ENCODE data around the gene RNF4.

RNF4 gene

DNA sequence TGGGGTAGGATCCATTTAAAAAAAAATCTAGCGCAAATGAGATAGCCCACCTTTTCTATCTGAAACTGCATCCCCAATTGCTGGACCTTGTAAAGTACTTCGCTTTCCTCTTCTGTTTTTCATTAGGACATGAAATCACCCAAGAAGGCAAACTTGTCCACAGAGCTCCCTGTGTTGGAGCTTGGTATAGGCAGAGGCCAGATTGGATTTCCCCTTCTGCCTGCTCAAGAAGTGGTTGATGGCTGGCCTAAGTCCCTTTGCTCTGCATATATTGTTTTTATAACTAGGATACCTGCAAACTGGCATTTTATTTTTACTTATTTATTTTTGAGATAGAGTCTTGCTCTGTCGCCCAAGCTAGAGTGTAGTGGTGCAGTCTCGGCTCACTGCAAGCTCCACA lies 28.4 kb downstream of the RNF4 start:
- 100% methylated on average over 2 of the region's 4 CpGs for WGBS (ENCODE audit: insufficient coverage)
- peaks cover 30 to 80% (median 62%) of the 10 kb centered on the region in 4 experiments for H3K36me3 ChIP-seq (ENCODE audit: control insufficient read depth in 4 of 4, insufficient read depth in 4 of 4, low read length in 3 of 4)
- H3K27ac ChIP-seq (ENCODE audit: insufficient read depth in 1 of 2, low read depth in 1 of 2, low read length in 2 of 2, poor library complexity in 1 of 2, severe bottlenecking in 2 of 2), result no peak overlapping the region
- H3K9me3 ChIP-seq (ENCODE audit: control extremely low read depth in 1 of 5, control insufficient read depth in 4 of 5, insufficient read depth in 2 of 5, low read depth in 1 of 5, low read length in 4 of 5), result no peaks in the 10 kb centered on the region
- no peak for DNase-seq
- POLR2A ChIA-PET, result no interaction called here
- H3K4me1 ChIP-seq (ENCODE audit: control extremely low read depth in 1 of 4, control insufficient read depth in 4 of 4, insufficient read depth in 4 of 4, low read length in 3 of 4), result no peaks in the 10 kb centered on the region
- H3K27me3 ChIP-seq (replicated peaks in 2 of 5; ENCODE audit: control insufficient read depth in 4 of 5, insufficient read depth in 5 of 5, low read length in 4 of 5), result no peaks in the 10 kb centered on the region
- H3K4me3 ChIP-seq (ENCODE audit: control insufficient read depth in 1 of 7, extremely low read depth in 1 of 7, insufficient read depth in 4 of 7, low read depth in 2 of 7, low read length in 6 of 7), result no peak overlapping the region
- CTCF ChIA-PET, result interaction anchor here (0.6 to 2.4 kb wide), 4 partner anchors 8 to 55 kb away, joined by 3 to 7 read pairs (median 3); no protein-coding TSS in a partner anchor

DNA sequence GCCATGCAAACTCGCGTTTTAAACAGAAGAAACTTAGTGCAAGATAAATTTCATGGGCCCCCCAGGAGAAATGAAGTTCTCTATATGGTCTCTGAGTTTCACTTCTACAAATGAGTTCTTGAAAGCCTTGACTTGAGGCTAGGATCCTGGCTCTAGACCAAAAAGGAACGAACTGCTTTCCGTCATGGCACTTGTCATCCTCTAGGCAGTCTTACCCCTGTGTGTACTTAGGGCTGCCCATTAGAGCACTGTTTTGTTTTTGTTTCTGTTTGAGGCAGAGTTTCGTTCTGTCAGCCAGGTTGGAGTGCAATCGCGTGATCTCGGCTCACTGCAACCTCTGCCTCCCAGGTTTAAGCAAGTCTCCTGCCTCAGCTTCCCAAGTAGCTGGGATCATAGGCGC lies 29.0 kb downstream of the RNF4 start:
- POLR2A ChIA-PET, result no interaction called here
- H3K27me3 ChIP-seq (replicated peaks in 2 of 5; ENCODE audit: control insufficient read depth in 4 of 5, insufficient read depth in 5 of 5, low read length in 4 of 5), result no peaks in the 10 kb centered on the region
- CTCF ChIA-PET, result interaction anchor here (1.3 kb wide), 1 partner anchor 55 kb away, joined by 3 read pairs; no protein-coding TSS in a partner anchor

DNA sequence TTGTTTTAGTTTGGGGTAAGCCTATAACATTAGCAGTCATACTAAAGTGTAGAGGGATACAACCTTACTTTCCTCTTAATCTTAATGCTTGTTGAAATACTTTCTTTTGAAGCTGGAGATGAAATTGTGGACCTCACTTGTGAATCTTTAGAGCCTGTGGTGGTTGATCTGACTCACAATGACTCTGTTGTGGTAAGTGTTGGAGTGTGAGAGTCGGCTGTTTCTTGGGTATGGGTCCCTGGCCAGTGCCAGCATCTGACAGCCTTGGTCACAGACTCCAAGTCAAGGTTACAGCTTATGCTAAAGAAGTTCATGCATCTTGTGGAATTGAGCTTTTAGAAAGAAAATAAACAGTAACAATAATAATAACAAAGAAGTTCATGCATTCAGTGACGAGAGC lies 31.6 kb downstream of the RNF4 start:
- Histone ChIP-seq H3K27me3 (replicated peaks in 2 of 5; ENCODE audit: control insufficient read depth in 4 of 5, insufficient read depth in 5 of 5, low read length in 4 of 5) (no peaks in the 10 kb centered on the region), H3K9me3 (ENCODE audit: control extremely low read depth in 1 of 5, control insufficient read depth in 4 of 5, insufficient read depth in 2 of 5, low read depth in 1 of 5, low read length in 4 of 5) (no peaks in the 10 kb centered on the region), H3K27ac (ENCODE audit: insufficient read depth in 1 of 2, low read depth in 1 of 2, low read length in 2 of 2, poor library complexity in 1 of 2, severe bottlenecking in 2 of 2) (no peak overlapping the region), H3K36me3 (ENCODE audit: control insufficient read depth in 4 of 4, insufficient read depth in 4 of 4, low read length in 3 of 4) (peaks cover 26 to 71% (median 52%) of the 10 kb centered on the region in 4 experiments), H3K4me1 (ENCODE audit: control extremely low read depth in 1 of 4, control insufficient read depth in 4 of 4, insufficient read depth in 4 of 4, low read length in 3 of 4) (no peaks in the 10 kb centered on the region), H3K4me3 (ENCODE audit: control insufficient read depth in 1 of 7, extremely low read depth in 1 of 7, insufficient read depth in 4 of 7, low read depth in 2 of 7, low read length in 6 of 7) (no peak overlapping the region)
- WGBS (ENCODE audit: insufficient coverage), result 80% methylated on average over 1 of the region's 2 CpGs
- no peak for DNase-seq
- CTCF ChIA-PET, result no interaction called here
- POLR2A ChIA-PET, result no interaction called here

More for the DNA sequence above, 29.0 kb downstream of the RNF4 start:
- no peak for DNase-seq
- Histone ChIP-seq H3K27ac (ENCODE audit: insufficient read depth in 1 of 2, low read depth in 1 of 2, low read length in 2 of 2, poor library complexity in 1 of 2, severe bottlenecking in 2 of 2) (no peak overlapping the region), H3K36me3 (ENCODE audit: control insufficient read depth in 4 of 4, insufficient read depth in 4 of 4, low read length in 3 of 4) (peaks cover 29 to 74% (median 57%) of the 10 kb centered on the region in 4 experiments), H3K4me1 (ENCODE audit: control extremely low read depth in 1 of 4, control insufficient read depth in 4 of 4, insufficient read depth in 4 of 4, low read length in 3 of 4) (no peaks in the 10 kb centered on the region), H3K9me3 (ENCODE audit: control extremely low read depth in 1 of 5, control insufficient read depth in 4 of 5, insufficient read depth in 2 of 5, low read depth in 1 of 5, low read length in 4 of 5) (no peaks in the 10 kb centered on the region), H3K4me3 (ENCODE audit: control insufficient read depth in 1 of 7, extremely low read depth in 1 of 7, insufficient read depth in 4 of 7, low read depth in 2 of 7, low read length in 6 of 7) (no peak overlapping the region)
- WGBS (ENCODE audit: insufficient coverage), result 95% methylated on average over 8 of the region's 9 CpGs

- 99% methylated on average over 7 of the region's 7 CpGs for WGBS (ENCODE audit: insufficient coverage)
- Histone ChIP-seq H3K27ac (ENCODE audit: insufficient read depth in 1 of 2, low read depth in 1 of 2, low read length in 2 of 2, poor library complexity in 1 of 2, severe bottlenecking in 2 of 2) (no peak overlapping the region), H3K27me3 (replicated peaks in 2 of 5; ENCODE audit: control insufficient read depth in 4 of 5, insufficient read depth in 5 of 5, low read length in 4 of 5) (no peaks in the 10 kb centered on the region), H3K36me3 (ENCODE audit: control insufficient read depth in 4 of 4, insufficient read depth in 4 of 4, low read length in 3 of 4) (peaks cover 25 to 68% (median 52%) of the 10 kb centered on the region in 4 experiments), H3K4me1 (ENCODE audit: control extremely low read depth in 1 of 4, control insufficient read depth in 4 of 4, insufficient read depth in 4 of 4, low read length in 3 of 4) (no peaks in the 10 kb centered on the region), H3K4me3 (ENCODE audit: control insufficient read depth in 1 of 7, extremely low read depth in 1 of 7, insufficient read depth in 4 of 7, low read depth in 2 of 7, low read length in 6 of 7) (no peak overlapping the region), H3K9me3 (ENCODE audit: control extremely low read depth in 1 of 5, control insufficient read depth in 4 of 5, insufficient read depth in 2 of 5, low read depth in 1 of 5, low read length in 4 of 5) (no peaks in the 10 kb centered on the region)
- POLR2A ChIA-PET, result interaction anchor here (0.9 kb wide), 1 partner anchor 42 kb away, joined by 4 read pairs; no protein-coding TSS in a partner anchor
- no peak for DNase-seq
- CTCF ChIA-PET, result no interaction called here
Measured at GRCh38 chr4:2501034-2501594, 32.2 kb downstream of the RNF4 start.

GRCh38 chr4:2503809-2504208 lies 34.9 kb downstream of the RNF4 start:
- Histone ChIP-seq H3K27ac (ENCODE audit: insufficient read depth in 1 of 2, low read depth in 1 of 2, low read length in 2 of 2, poor library complexity in 1 of 2, severe bottlenecking in 2 of 2) (no peak overlapping the region), H3K9me3 (ENCODE audit: control extremely low read depth in 1 of 5, control insufficient read depth in 4 of 5, insufficient read depth in 2 of 5, low read depth in 1 of 5, low read length in 4 of 5) (no peaks in the 10 kb centered on the region), H3K4me3 (ENCODE audit: control insufficient read depth in 1 of 7, extremely low read depth in 1 of 7, insufficient read depth in 4 of 7, low read depth in 2 of 7, low read length in 6 of 7) (no peak overlapping the region), H3K4me1 (ENCODE audit: control extremely low read depth in 1 of 4, control insufficient read depth in 4 of 4, insufficient read depth in 4 of 4, low read length in 3 of 4) (no peaks in the 10 kb centered on the region), H3K36me3 (ENCODE audit: control insufficient read depth in 4 of 4, insufficient read depth in 4 of 4, low read length in 3 of 4) (peaks cover 19 to 67% (median 45%) of the 10 kb centered on the region in 4 experiments), H3K27me3 (replicated peaks in 2 of 5; ENCODE audit: control insufficient read depth in 4 of 5, insufficient read depth in 5 of 5, low read length in 4 of 5) (no peaks in the 10 kb centered on the region)
- POLR2A ChIA-PET, result interaction anchor here (1.1 kb wide), 1 partner anchor 11 kb away, joined by 3 read pairs; no protein-coding TSS in a partner anchor
- CTCF ChIA-PET, result interaction anchor here (1.0 to 2.7 kb wide), 7 partner anchors 9 to 62 kb away, joined by 3 to 8 read pairs (median 4); partner anchors contain the start of gene RNF4
- DNase-seq, result no peak
- WGBS (ENCODE audit: insufficient coverage), result 100% methylated on average over 4 of the region's 5 CpGs

DNA sequence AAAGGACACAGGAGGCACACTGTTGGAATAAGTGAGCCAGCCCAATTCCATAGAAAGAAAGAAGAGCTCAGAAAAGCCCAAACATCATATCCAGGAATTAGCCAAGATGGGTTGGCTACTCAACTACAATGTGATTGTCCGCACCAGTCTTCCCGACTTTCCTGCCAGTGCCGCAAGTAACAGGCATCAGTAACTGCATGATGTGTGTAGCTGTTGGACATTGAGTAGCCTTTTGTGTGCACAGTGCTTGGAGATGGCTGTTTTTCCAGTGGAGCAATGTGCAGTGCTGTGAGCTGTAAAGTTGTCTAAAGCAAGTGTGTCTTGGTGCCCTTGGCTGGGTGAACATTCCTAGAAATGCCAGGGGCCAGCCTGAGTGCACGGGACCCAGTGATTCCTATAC lies 38.4 kb downstream of the RNF4 start:
- 100% methylated on average over 1 of the region's 4 CpGs for WGBS (ENCODE audit: insufficient coverage)
- POLR2A ChIA-PET, result no interaction called here

DNA sequence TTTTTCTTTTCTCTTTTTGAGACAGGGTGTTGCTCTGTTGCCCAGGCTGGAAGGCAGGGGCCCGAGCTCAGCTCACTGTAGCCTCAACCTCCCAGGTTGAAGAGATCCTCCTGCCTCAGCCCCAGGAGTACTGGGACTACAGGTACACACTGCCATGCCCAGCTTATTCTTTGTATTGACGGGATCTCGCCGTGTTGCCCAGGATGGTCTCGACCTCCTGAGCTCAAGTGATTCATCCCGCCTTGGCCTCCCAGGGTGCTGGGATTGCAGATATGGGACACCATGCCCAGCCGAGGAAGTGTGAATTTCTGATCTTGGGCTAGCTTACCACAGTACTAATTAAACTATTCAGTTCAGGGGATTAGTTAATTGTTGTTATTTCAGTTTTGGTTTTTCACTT lies 38.9 kb downstream of the RNF4 start:
- ChIA-PET CTCF (interaction anchor here (1.0 to 1.1 kb wide), 3 partner anchors 10 to 43 kb away, joined by 3 read pairs; no protein-coding TSS in a partner anchor), POLR2A (no interaction called here)
- H3K27ac ChIP-seq (ENCODE audit: insufficient read depth in 1 of 2, low read depth in 1 of 2, low read length in 2 of 2, poor library complexity in 1 of 2, severe bottlenecking in 2 of 2), result no peak overlapping the region
- H3K27me3 ChIP-seq (replicated peaks in 2 of 5; ENCODE audit: control insufficient read depth in 4 of 5, insufficient read depth in 5 of 5, low read length in 4 of 5), result no peaks in the 10 kb centered on the region
- WGBS (ENCODE audit: insufficient coverage), result 97% methylated on average over 6 of the region's 7 CpGs
- no peaks in the 10 kb centered on the region for H3K4me1 ChIP-seq (ENCODE audit: control extremely low read depth in 1 of 4, control insufficient read depth in 4 of 4, insufficient read depth in 4 of 4, low read length in 3 of 4)
- no peak overlapping the region for H3K4me3 ChIP-seq (ENCODE audit: control insufficient read depth in 1 of 7, extremely low read depth in 1 of 7, insufficient read depth in 4 of 7, low read depth in 2 of 7, low read length in 6 of 7)
- H3K36me3 ChIP-seq (ENCODE audit: control insufficient read depth in 4 of 4, insufficient read depth in 4 of 4, low read length in 3 of 4), result peaks cover 9 to 69% (median 48%) of the 10 kb centered on the region in 4 experiments
- no peak for DNase-seq
- no peaks in the 10 kb centered on the region for H3K9me3 ChIP-seq (ENCODE audit: control extremely low read depth in 1 of 5, control insufficient read depth in 4 of 5, insufficient read depth in 2 of 5, low read depth in 1 of 5, low read length in 4 of 5)

More for the DNA sequence above, 38.4 kb downstream of the RNF4 start:
- Histone ChIP-seq H3K4me1 (ENCODE audit: control extremely low read depth in 1 of 4, control insufficient read depth in 4 of 4, insufficient read depth in 4 of 4, low read length in 3 of 4) (no peaks in the 10 kb centered on the region), H3K27ac (ENCODE audit: insufficient read depth in 1 of 2, low read depth in 1 of 2, low read length in 2 of 2, poor library complexity in 1 of 2, severe bottlenecking in 2 of 2) (no peak overlapping the region), H3K27me3 (replicated peaks in 2 of 5; ENCODE audit: control insufficient read depth in 4 of 5, insufficient read depth in 5 of 5, low read length in 4 of 5) (no peaks in the 10 kb centered on the region), H3K4me3 (ENCODE audit: control insufficient read depth in 1 of 7, extremely low read depth in 1 of 7, insufficient read depth in 4 of 7, low read depth in 2 of 7, low read length in 6 of 7) (no peak overlapping the region), H3K9me3 (ENCODE audit: control extremely low read depth in 1 of 5, control insufficient read depth in 4 of 5, insufficient read depth in 2 of 5, low read depth in 1 of 5, low read length in 4 of 5) (no peaks in the 10 kb centered on the region), H3K36me3 (ENCODE audit: control insufficient read depth in 4 of 4, insufficient read depth in 4 of 4, low read length in 3 of 4) (peaks cover 9 to 64% (median 42%) of the 10 kb centered on the region in 4 experiments)
- DNase-seq, result no peak
- CTCF ChIA-PET, result interaction anchor here (1.0 kb wide), 2 partner anchors 16 to 42 kb away, joined by 3 read pairs; no protein-coding TSS in a partner anchor
